Activated T-cell treated with anti-CD3 and anti-CD28 coated beads, Interleukin-2, amount 50 U/mL, for 72 hours (primary cell): ENCODE results near the gene SRC. TPM values are rescaled to one million over a fixed set of nuclear protein-coding genes. Genes with fewer than 3 reads are reported as not detected.

Experiments used
- ATAC-seq, 2 donors: fragments of 150-1000 bp; cut with Tn5 transposase; replicated peaks in 1 of 2; 2 replicates each; pipeline ENCODE4 v1.10.0; 2021; ENCODE audit warnings: moderate library complexity in 2 of 2, mild to moderate bottlenecking in 1 of 2
- DNase-seq, 2 donors: peaks; one replicate each; pipeline ENCODE4 v3.0.0; 2021 to 2022; ENCODE audit warnings: mixed read lengths in 1 of 2
- H3K27ac Mint-ChIP-seq: one replicate; pipeline ENCODE4 v1.8.0; 2022; ENCODE audit warnings: mild to moderate bottlenecking, moderate library complexity, mixed read lengths
- H3K27me3 Mint-ChIP-seq: one replicate; pipeline ENCODE4 v1.8.0; 2022; ENCODE audit warnings: low read depth, mixed read lengths
- H3K36me3 Mint-ChIP-seq, 2 donors: one replicate each; pipeline ENCODE4 v1.8.0; 2022; ENCODE audit warnings: mixed read lengths in 2 of 2, mild to moderate bottlenecking in 1 of 2; ENCODE audit not compliant: insufficient read depth in 2 of 2
- H3K4me1 Mint-ChIP-seq: one replicate; pipeline ENCODE4 v1.8.0; 2022; ENCODE audit warnings: low read depth, mixed read lengths
- H3K4me3 Mint-ChIP-seq, 2 donors: one replicate each; pipeline ENCODE4 v1.8.0; 2022; ENCODE audit warnings: mild to moderate bottlenecking in 2 of 2, mixed read lengths in 2 of 2, moderate library complexity in 2 of 2
- H3K9me3 Mint-ChIP-seq, 2 donors: one replicate each; pipeline ENCODE4 v1.8.0; 2022; ENCODE audit warnings: mixed read lengths in 2 of 2
- total RNA-seq, 2 donors: library from RNA; stranded (reverse); gene quantifications; one replicate each; pipeline ENCODE4 v1.2.3, GENCODE V29; 2022

SRC gene
- total RNA-seq, 2 donors from 2014 or later: 5.1 to 6.2 TPM

GRCh38 chr20:37414224-37415035, 68.5 kb downstream of the SRC start:
- no peaks in the 10 kb centered on the region for H3K9me3 Mint-ChIP-seq

GRCh38 chr20:37415118-37416085, 69.5 kb downstream of the SRC start:
- H3K4me1 Mint-ChIP-seq: no peaks in the 10 kb centered on the region
- H3K4me3 Mint-ChIP-seq: no peak overlapping the region
- H3K27ac Mint-ChIP-seq: no peak overlapping the region
- DNase-seq (no peak), ATAC-seq (no peak)
- no peaks in the 10 kb centered on the region for H3K9me3 Mint-ChIP-seq
- peaks cover 2% of the 10 kb centered on the region for H3K27me3 Mint-ChIP-seq
- no peaks in the 10 kb centered on the region for H3K36me3 Mint-ChIP-seq

More at GRCh38 chr20:37414224-37415035, 68.5 kb downstream of the SRC start:
- DNase-seq (no peak), ATAC-seq (no peak)
- Mint-ChIP-seq H3K4me3 (no peak overlapping the region), H3K36me3 (no peaks in the 10 kb centered on the region), H3K27me3 (peaks cover 8% of the 10 kb centered on the region), H3K27ac (no peak overlapping the region), H3K4me1 (no peaks in the 10 kb centered on the region)

GRCh38 chr20:37416100-37416847, 70.3 kb downstream of the SRC start:
- H3K4me3 Mint-ChIP-seq: no peak overlapping the region
- ATAC-seq (no peak), DNase-seq (no peak)
- H3K27ac Mint-ChIP-seq: no peak overlapping the region
- H3K4me1 Mint-ChIP-seq: no peaks in the 10 kb centered on the region
- H3K27me3 Mint-ChIP-seq: peaks cover 10% of the 10 kb centered on the region
- no peaks in the 10 kb centered on the region for H3K36me3 Mint-ChIP-seq
- no peaks in the 10 kb centered on the region for H3K9me3 Mint-ChIP-seq

- Mint-ChIP-seq H3K27ac (no peak overlapping the region), H3K36me3 (no peaks in the 10 kb centered on the region), H3K9me3 (no peaks in the 10 kb centered on the region), H3K27me3 (peaks cover 16% of the 10 kb centered on the region), H3K4me1 (no peaks in the 10 kb centered on the region), H3K4me3 (no peak overlapping the region)
- ATAC-seq (no peak), DNase-seq (no peak)
Measured at GRCh38 chr20:37416848-37417616, 71.1 kb downstream of the SRC start.

- H3K27me3 Mint-ChIP-seq: peaks cover 16% of the 10 kb centered on the region
- no peak overlapping the region for H3K4me3 Mint-ChIP-seq
- H3K9me3 Mint-ChIP-seq: no peaks in the 10 kb centered on the region
- no peak for DNase-seq
- no peaks in the 10 kb centered on the region for H3K36me3 Mint-ChIP-seq
- no peak for ATAC-seq
- no peak overlapping the region for H3K27ac Mint-ChIP-seq
- no peaks in the 10 kb centered on the region for H3K4me1 Mint-ChIP-seq
Measured at GRCh38 chr20:37417617-37418467, 71.9 kb downstream of the SRC start.

GRCh38 chr20:37418591-37419109, 72.7 kb downstream of the SRC start:
- Mint-ChIP-seq H3K4me3 (no peak overlapping the region), H3K4me1 (no peaks in the 10 kb centered on the region), H3K27ac (no peak overlapping the region), H3K9me3 (no peaks in the 10 kb centered on the region), H3K27me3 (peaks cover 17% of the 10 kb centered on the region), H3K36me3 (no peaks in the 10 kb centered on the region)
- DNase-seq (no peak), ATAC-seq (no peak)

GRCh38 chr20:37419307-37419706, 73.4 kb downstream of the SRC start:
- peaks cover 24% of the 10 kb centered on the region for H3K27me3 Mint-ChIP-seq
- ATAC-seq (no peak), DNase-seq (no peak)
- H3K4me1 Mint-ChIP-seq: no peaks in the 10 kb centered on the region
- H3K36me3 Mint-ChIP-seq: no peaks in the 10 kb centered on the region
- H3K4me3 Mint-ChIP-seq: no peak overlapping the region
- H3K27ac Mint-ChIP-seq: no peak overlapping the region
- H3K9me3 Mint-ChIP-seq: no peaks in the 10 kb centered on the region

GRCh38 chr20:37419774-37420542, 74.0 kb downstream of the SRC start:
- no peaks in the 10 kb centered on the region for H3K4me1 Mint-ChIP-seq
- no peak for ATAC-seq
- no peaks in the 10 kb centered on the region for H3K36me3 Mint-ChIP-seq
- peaks cover 28% of the 10 kb centered on the region for H3K27me3 Mint-ChIP-seq
- no peak for DNase-seq
- H3K27ac Mint-ChIP-seq: no peak overlapping the region
- H3K9me3 Mint-ChIP-seq: no peaks in the 10 kb centered on the region
- H3K4me3 Mint-ChIP-seq: no peak overlapping the region

- H3K4me1 Mint-ChIP-seq: no peaks in the 10 kb centered on the region
- no peak for DNase-seq
- H3K27me3 Mint-ChIP-seq: peaks cover 28% of the 10 kb centered on the region
- H3K4me3 Mint-ChIP-seq: no peak overlapping the region
- no peak overlapping the region for H3K27ac Mint-ChIP-seq
- no peaks in the 10 kb centered on the region for H3K9me3 Mint-ChIP-seq
- H3K36me3 Mint-ChIP-seq: no peaks in the 10 kb centered on the region
- no peak for ATAC-seq
Measured at GRCh38 chr20:37420610-37421009, 74.7 kb downstream of the SRC start.

GRCh38 chr20:37421060-37421905, 75.3 kb downstream of the SRC start:
- ATAC-seq: no peak
- Mint-ChIP-seq H3K4me3 (no peak overlapping the region), H3K4me1 (no peaks in the 10 kb centered on the region), H3K27ac (no peak overlapping the region), H3K9me3 (no peaks in the 10 kb centered on the region), H3K27me3 (peaks cover 28% of the 10 kb centered on the region), H3K36me3 (no peaks in the 10 kb centered on the region)
- no peak for DNase-seq
